Epithelial cell of prostate (primary cell): Measurements from ENCODE around the gene RFESD.
"Not testable (repeated sequence)": the region's sequence is repeated elsewhere in the genome, so short reads cannot be mapped to it uniquely, and the experiment has no call there.

Experiments
- DNase-seq: peaks from one replicate; pipeline ENCODE4 v3.0.0-alpha.2; 2011; ENCODE audit warnings: low read depth, low spot score
- H3K27ac ChIP-seq: fragments of 450-650 bp; 2 replicates; pipeline ENCODE4 v1.5.1; 2017; ENCODE audit warnings: mild to moderate bottlenecking

The RFESD gene

GRCh38 chr5:95701074-95701473 is 54.5 kb downstream of the RFESD start:
- no peak for DNase-seq

DNA sequence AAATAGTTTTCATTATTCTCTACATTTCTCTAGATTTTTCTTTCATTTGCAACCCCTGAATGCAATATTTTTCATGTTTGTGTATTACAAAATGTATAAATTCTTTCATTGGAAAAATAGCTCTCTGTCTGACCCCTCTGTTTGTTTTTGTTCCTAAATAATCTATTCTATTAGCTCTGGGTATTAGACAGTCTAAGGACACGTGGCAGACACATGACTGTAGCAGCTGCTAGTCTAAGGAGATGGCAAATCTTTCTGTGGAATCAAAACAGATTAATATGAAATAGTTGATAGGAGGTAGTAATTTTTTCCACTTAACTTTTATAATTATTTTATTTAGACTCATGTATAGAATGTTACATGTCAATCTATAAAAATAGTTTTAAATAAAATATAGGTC is 57.6 kb downstream of the RFESD start:
- no peak overlapping the region for H3K27ac ChIP-seq

More at GRCh38 chr5:95701074-95701473, 54.5 kb downstream of the RFESD start:
- H3K27ac ChIP-seq, result no peak overlapping the region

GRCh38 chr5:95706196-95706595 is 59.6 kb downstream of the RFESD start:
- not testable (repeated sequence) for H3K27ac ChIP-seq, DNase-seq

More for the DNA sequence above, 57.6 kb downstream of the RFESD start:
- no peak for DNase-seq

DNA sequence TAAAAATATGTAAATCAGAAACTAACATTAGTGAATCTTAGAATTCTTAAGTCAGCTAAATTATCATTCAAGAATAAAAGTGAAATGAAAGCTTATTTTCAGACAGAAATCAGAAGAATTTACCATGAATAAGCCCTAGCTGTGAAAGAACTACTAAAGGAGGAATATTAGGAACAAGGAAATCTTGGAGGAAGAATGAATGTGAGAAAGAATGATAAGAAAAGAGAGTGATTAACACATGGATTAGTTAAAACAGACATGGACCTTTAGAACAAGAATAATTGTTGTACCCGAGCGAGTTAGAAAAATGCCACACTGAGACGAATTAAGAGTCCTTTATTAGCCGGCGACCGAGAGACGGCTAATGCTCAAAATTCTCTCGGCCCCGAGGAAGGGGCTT is 60.5 kb downstream of the RFESD start:
- DNase-seq, result no peak
- no peak overlapping the region for H3K27ac ChIP-seq
